G401 (cell line): ENCODE data around the gene NRARP. TPM values are rescaled to one million over a fixed set of nuclear protein-coding genes. Genes with fewer than 3 reads are reported as not detected.
"Not testable (repeated sequence)": the region's sequence is repeated elsewhere in the genome, so short reads cannot be mapped to it uniquely, and the experiment has no call there.

ENCODE experiments used
- DNase-seq: peaks from one replicate; pipeline ENCODE4 v3.0.0-alpha.2; 2015; ENCODE audit warnings: low spot score
- in situ Hi-C: cut with HindIII; loops from 2 replicates; pipeline ENCODE4 v1.10.0; 2016; ENCODE audit warnings: low sequenced_read_pairs, mixed read lengths
- total RNA-seq: library from RNA; depleted of rRNA; stranded (reverse); fragments of >200 nt; shearing (Covaris generic); gene quantifications from 2 replicates; pipeline ENCODE4 v1.2.3, GENCODE V29; 2014

The NRARP gene
- total RNA-seq, 1 experiment from 2014 or later = 6.7 TPM

- no peak for DNase-seq
- in situ Hi-C loops = no loop called here
Observed at GRCh38 chr9:137270929-137271695, 31.0 kb downstream of the NRARP start.

- in situ Hi-C loops = no loop called here
- DNase-seq = no peak
Observed at GRCh38 chr9:137269231-137269772, 32.8 kb downstream of the NRARP start.

- DNase-seq = no peak
- in situ Hi-C loops = no loop called here
Observed at GRCh38 chr9:137268538-137269201, 33.4 kb downstream of the NRARP start.

- in situ Hi-C loops = no loop called here
- DNase-seq = no peak
Observed at GRCh38 chr9:137267933-137268355, 34.1 kb downstream of the NRARP start.

- no peak for DNase-seq
- in situ Hi-C loops = no loop called here
Observed at GRCh38 chr9:137266585-137267453, 35.3 kb downstream of the NRARP start.

- in situ Hi-C loops = no loop called here
- DNase-seq = no peak
Observed at GRCh38 chr9:137266162-137266527, 35.9 kb downstream of the NRARP start.

- in situ Hi-C loops = no loop called here
- no peak for DNase-seq
Observed at GRCh38 chr9:137265496-137266161, 36.4 kb downstream of the NRARP start.

GRCh38 chr9:137264067-137264466 is 38.0 kb downstream of the NRARP start:
- DNase-seq = no peak
- in situ Hi-C loops = no loop called here

- no peak for DNase-seq
- in situ Hi-C loops = no loop called here
Observed at GRCh38 chr9:137263506-137263905, 38.6 kb downstream of the NRARP start.

GRCh38 chr9:137262909-137263285 is 39.2 kb downstream of the NRARP start:
- in situ Hi-C loops = no loop called here
- DNase-seq = no peak

- peak; percentile 64 for DNase-seq
- in situ Hi-C loops = not testable (repeated sequence)
Observed at GRCh38 chr9:137262173-137262908, 39.7 kb downstream of the NRARP start.

GRCh38 chr9:137256856-137257255 is 45.2 kb downstream of the NRARP start:
- no peak for DNase-seq
- in situ Hi-C loops = no loop called here

- DNase-seq = no peak
- in situ Hi-C loops = no loop called here
Observed at GRCh38 chr9:137256362-137256761, 45.7 kb downstream of the NRARP start.

GRCh38 chr9:137255448-137256114 is 46.5 kb downstream of the NRARP start:
- DNase-seq = no peak
- in situ Hi-C loops = no loop called here

GRCh38 chr9:137254624-137255447 is 47.2 kb downstream of the NRARP start, which contains the start of gene NELFB:
TSS of gene NELFB (plus strand) at chr9:137255327.
- DNase-seq = peak; percentile 85
- in situ Hi-C loops = no loop called here

- DNase-seq = peak; percentile 19
- in situ Hi-C loops = no loop called here
Observed at GRCh38 chr9:137253717-137254623, 48.1 kb downstream of the NRARP start.
